Measurements from ENCODE around the gene ODR4.

ODR4 gene

GRCh38 chr1:186424539-186424938 lies 48.9 kb downstream of the ODR4 start:
- TF ChIP-seq, protein P1, sequence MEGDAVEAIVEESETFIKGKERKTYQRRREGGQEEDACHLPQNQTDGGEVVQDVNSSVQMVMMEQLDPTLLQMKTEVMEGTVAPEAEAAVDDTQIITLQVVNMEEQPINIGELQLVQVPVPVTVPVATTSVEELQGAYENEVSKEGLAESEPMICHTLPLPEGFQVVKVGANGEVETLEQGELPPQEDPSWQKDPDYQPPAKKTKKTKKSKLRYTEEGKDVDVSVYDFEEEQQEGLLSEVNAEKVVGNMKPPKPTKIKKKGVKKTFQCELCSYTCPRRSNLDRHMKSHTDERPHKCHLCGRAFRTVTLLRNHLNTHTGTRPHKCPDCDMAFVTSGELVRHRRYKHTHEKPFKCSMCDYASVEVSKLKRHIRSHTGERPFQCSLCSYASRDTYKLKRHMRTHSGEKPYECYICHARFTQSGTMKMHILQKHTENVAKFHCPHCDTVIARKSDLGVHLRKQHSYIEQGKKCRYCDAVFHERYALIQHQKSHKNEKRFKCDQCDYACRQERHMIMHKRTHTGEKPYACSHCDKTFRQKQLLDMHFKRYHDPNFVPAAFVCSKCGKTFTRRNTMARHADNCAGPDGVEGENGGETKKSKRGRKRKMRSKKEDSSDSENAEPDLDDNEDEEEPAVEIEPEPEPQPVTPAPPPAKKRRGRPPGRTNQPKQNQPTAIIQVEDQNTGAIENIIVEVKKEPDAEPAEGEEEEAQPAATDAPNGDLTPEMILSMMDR (IDR thresholded peaks at IDR 0.05): no peak
- no peak for DNase-seq (ENCODE audit: low spot score)
- no peak overlapping the region for H3K4me3 ChIP-seq
- H3K27ac ChIP-seq: no peak overlapping the region

- TF ChIP-seq, protein P1 (IDR thresholded peaks at IDR 0.05): no peak
- no peak overlapping the region for H3K27ac ChIP-seq
- H3K4me3 ChIP-seq: no peak overlapping the region
- no peak for DNase-seq (ENCODE audit: low spot score)
Observed at GRCh38 chr1:186426118-186426517, 50.5 kb downstream of the ODR4 start.

GRCh38 chr1:186429017-186429416 lies 53.4 kb downstream of the ODR4 start:
- Histone ChIP-seq H3K4me3 (no peak overlapping the region), H3K27ac (no peak overlapping the region)
- TF ChIP-seq, protein P1 (IDR thresholded peaks at IDR 0.05): no peak
- no peak for DNase-seq (ENCODE audit: low spot score)

DNA sequence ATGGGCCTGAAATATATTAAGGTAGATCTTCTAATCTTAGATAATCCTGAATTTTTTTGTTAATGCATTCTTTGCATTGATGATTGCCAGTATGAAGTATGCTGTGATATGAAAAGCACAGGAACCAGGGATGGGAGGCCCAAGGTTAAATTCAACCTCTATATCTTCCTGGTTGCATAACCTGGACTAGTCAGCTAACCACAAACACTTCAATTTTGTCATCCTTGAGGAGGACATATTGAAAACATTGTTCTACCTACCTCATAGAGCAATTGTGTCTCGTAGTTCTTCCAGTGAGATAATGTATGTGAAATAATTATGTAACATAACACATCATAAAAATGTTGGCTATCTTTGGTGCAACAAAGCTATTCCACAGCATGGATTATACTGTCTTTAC lies 59.7 kb downstream of the ODR4 start:
- TF ChIP-seq, protein P1 (IDR thresholded peaks at IDR 0.05): no peak
- Histone ChIP-seq H3K27ac (no peak overlapping the region), H3K4me3 (no peak overlapping the region)
- no peak for DNase-seq (ENCODE audit: low spot score)

- no peak for DNase-seq (ENCODE audit: low spot score)
- no peak overlapping the region for H3K27ac ChIP-seq
- H3K4me3 ChIP-seq: no peak overlapping the region
- TF ChIP-seq, protein P1 (IDR thresholded peaks at IDR 0.05): no peak
Observed at GRCh38 chr1:186438567-186438966, 62.9 kb downstream of the ODR4 start.

GRCh38 chr1:186440584-186440983 lies 64.9 kb downstream of the ODR4 start:
- no peak for DNase-seq (ENCODE audit: low spot score)
- TF ChIP-seq, protein P1 (IDR thresholded peaks at IDR 0.05): no peak
- Histone ChIP-seq H3K27ac (no peak overlapping the region), H3K4me3 (no peak overlapping the region)

DNA sequence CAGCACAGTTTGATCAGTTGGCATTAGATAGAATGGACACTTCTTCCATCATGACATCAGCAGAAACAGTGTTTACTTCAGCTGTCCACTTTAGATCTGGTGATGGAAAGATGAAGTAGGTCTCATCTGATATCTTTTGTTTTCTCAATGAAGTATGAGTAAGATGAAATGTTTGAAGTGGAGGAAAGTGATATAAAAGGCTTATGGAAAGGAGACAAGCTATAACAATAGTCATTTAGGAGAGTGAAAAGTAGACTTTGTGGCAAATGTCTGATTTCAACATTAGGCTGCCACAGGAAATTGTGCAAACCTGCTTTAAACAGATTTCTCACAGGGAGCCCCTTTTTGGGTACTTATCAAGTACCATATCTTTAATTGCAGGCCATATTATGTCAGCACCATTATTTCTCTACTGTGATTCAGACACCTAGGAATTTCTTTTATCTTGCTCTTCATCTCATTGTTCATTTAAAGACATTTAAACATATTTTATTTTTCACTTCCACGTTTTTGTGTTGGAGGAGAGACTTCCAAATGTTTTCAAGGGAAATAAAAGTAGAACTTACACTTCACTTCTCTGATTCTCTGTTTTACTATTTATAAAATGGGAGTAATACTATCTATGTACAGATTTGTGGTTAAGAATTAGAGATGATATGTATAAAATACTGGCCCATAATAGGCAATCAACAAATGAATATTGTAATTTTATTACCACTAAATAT lies 67.2 kb downstream of the ODR4 start:
- TF ChIP-seq, protein P1 (IDR thresholded peaks at IDR 0.05): no peak
- Histone ChIP-seq H3K4me3 (no peak overlapping the region), H3K27ac (no peak overlapping the region)
- DNase-seq (ENCODE audit: low spot score): no peak
